ENCODE results near the gene MAPK10.

Gene MAPK10

DNA sequence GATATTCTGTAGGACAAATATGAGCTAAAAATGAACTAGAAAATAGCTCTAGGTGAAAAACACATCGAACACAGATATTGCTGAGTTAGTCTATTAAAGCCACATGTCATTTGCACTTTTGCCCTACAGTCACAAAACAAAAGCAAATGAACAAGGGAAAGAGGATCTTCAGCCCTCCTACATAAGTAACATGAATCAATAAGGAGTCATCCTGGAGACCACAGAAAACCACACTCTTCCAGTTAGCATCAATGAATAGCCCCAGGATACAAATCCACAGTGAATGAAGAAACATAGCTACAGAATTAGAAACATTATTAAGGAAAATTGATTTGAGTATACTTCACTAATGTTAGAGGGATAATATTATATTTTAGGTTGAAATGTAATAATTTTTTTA, 311.4 kb downstream of the MAPK10 start:
- no peak for DNase-seq (ENCODE audit: low read depth)
- no peak overlapping the region for H3K4me3 ChIP-seq (ENCODE audit: low read depth, low read length)
- TF ChIP-seq, protein P1, sequence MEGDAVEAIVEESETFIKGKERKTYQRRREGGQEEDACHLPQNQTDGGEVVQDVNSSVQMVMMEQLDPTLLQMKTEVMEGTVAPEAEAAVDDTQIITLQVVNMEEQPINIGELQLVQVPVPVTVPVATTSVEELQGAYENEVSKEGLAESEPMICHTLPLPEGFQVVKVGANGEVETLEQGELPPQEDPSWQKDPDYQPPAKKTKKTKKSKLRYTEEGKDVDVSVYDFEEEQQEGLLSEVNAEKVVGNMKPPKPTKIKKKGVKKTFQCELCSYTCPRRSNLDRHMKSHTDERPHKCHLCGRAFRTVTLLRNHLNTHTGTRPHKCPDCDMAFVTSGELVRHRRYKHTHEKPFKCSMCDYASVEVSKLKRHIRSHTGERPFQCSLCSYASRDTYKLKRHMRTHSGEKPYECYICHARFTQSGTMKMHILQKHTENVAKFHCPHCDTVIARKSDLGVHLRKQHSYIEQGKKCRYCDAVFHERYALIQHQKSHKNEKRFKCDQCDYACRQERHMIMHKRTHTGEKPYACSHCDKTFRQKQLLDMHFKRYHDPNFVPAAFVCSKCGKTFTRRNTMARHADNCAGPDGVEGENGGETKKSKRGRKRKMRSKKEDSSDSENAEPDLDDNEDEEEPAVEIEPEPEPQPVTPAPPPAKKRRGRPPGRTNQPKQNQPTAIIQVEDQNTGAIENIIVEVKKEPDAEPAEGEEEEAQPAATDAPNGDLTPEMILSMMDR (conservative IDR thresholded peaks at IDR 0.05; ENCODE audit: low read depth, low read length): no peak

DNA sequence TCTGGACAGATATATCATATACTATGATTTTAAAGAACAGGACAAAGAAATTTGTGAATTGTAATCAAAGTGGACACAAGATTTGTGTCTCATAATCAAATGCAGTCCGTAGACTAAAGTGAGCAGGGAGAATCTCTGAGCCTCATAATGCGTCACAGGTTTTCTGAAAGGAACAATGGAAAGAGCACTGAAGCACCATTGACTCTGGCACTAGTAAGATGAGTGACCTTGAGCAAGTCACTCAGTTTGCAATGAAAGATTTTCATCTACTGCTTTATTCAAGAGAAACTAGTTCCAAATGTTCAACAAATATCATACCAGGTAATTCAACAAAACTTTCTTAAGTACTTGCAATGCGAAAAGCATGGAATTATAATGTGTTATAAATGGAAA, 315.3 kb downstream of the MAPK10 start:
- DNase-seq (ENCODE audit: low read depth): no peak
- TF ChIP-seq, protein P1 (conservative IDR thresholded peaks at IDR 0.05; ENCODE audit: low read depth, low read length): no peak
- no peak overlapping the region for H3K4me3 ChIP-seq (ENCODE audit: low read depth, low read length)

DNA sequence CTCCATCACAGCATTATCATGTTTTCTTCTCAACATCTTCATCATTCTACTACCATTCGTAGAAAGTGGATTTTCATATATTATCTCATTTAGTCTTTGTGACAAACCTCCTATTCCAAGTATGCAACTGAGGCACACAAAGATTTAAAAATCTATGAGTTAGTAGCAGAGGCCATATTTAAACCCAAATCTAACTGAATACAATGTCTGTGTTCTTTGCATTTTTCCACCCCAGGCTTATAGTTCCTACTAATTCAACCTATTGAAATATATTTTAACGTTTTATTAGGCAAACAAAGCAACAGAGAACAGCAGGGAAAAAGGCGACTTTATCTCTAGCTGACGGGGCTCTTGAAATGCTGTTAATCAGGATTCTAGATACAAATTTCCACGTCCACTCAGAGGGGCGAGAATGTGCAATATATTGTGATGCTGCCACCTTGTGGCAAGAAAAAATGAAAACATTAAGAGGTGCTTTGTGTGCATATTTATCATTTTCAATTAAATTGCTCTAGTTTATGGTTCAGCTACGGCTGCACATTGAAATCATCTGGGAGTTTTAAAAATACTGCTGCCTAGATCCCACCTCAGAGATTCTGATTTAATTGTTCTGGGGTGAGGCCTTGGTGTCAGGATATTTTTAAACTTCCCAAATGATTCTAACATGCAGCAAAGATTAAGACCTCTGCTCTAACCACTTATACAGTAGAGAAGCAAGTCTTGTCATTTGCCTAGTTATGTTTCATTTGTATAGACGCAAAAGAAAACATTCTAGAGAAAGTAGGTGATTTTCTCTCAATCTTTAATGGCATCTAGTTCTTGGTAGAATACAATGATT, 315.9 kb downstream of the MAPK10 start:
- DNase-seq (ENCODE audit: low read depth): peak; percentile 78
- TF ChIP-seq, protein P1 (conservative IDR thresholded peaks at IDR 0.05; ENCODE audit: low read depth, low read length): peak; percentile 66
- H3K4me3 ChIP-seq (ENCODE audit: low read depth, low read length): no peak overlapping the region

DNA sequence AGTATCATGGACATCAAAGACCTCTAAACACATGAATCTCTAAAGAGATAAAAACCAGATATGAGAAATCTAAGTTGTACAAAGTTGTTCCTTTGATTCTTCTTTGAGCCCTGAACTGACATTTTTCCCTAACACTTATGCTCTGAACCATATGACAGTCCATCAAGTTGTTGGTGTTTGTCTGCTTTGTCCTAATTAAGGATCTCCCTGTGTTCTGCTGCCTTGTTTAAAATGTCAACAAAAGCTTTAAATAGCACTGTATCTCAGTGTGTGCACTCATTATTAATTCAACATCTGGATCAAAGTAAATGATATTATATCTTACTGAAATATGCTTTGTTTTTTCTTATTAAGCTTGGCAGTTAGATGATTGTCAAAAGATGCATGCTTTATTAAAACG, 321.8 kb downstream of the MAPK10 start:
- TF ChIP-seq, protein P1 (conservative IDR thresholded peaks at IDR 0.05; ENCODE audit: low read depth, low read length): no peak
- H3K4me3 ChIP-seq (ENCODE audit: low read depth, low read length): no peak overlapping the region
- DNase-seq (ENCODE audit: low read depth): no peak

DNA sequence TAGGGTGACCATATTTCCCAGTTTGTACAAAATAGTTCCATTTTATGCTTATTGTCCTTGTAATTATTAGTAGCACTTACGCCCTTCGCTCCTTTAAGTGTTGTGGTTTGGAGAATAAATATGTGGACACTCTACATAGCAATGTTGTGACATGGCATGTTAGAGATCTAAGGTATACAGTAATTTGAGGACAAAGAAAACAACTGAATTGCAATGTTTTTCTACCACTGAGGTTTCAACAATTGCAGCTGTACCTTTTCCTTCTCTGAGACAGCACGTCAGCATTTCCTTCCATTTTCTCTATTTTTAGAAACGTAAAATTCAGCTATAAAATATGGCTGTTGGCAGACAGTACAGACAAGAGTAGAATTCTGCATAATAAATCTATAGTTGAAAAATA, 323.1 kb downstream of the MAPK10 start:
- peak; percentile 78 for DNase-seq (ENCODE audit: low read depth)
- no peak overlapping the region for H3K4me3 ChIP-seq (ENCODE audit: low read depth, low read length)
- TF ChIP-seq, protein P1 (conservative IDR thresholded peaks at IDR 0.05; ENCODE audit: low read depth, low read length): no peak

DNA sequence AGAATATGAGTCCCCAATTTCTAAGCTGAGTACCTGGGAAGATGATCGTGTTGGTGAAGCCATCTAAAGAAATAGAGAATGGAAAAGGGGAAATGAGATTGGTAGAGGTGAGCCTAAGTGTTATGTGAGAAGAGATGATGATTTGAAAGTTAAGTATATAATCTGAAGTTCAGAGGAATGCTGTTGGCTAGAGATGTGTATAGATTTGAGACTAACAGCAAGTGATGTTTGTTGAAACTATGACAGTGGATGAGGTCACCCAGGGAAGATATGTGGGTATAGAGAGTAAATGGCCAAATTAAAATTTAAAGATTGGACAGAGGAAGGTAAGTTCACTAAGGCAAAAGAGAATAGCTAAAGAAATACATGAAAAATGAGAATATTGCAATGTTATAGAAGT, 324.2 kb downstream of the MAPK10 start:
- no peak for DNase-seq (ENCODE audit: low read depth)
- no peak overlapping the region for H3K4me3 ChIP-seq (ENCODE audit: low read depth, low read length)

More for the DNA sequence above, 324.2 kb downstream of the MAPK10 start:
- TF ChIP-seq, protein P1 (conservative IDR thresholded peaks at IDR 0.05; ENCODE audit: low read depth, low read length): no peak

Data from choroid plexus epithelial cell (primary cell).